ENCODE results near the gene BRD3. TPM values are rescaled to one million over a fixed set of nuclear protein-coding genes. Genes with fewer than 3 reads are reported as not detected.
"Not testable (repeated sequence)": the region's sequence is repeated elsewhere in the genome, so short reads cannot be mapped to it uniquely, and the experiment has no call there.

The BRD3 gene
- total RNA-seq, 1 experiment from 2014 or later = 108 TPM

- no peaks in the 10 kb centered on the region for H3K4me1 Mint-ChIP-seq
- peaks cover 5% of the 10 kb centered on the region; the same call in 1 of the 2 replicates for H3K36me3 Mint-ChIP-seq
- POLR2A ChIA-PET = no interaction called here
- H3K27me3 Mint-ChIP-seq (ENCODE audit: low read depth) = peaks cover 6% of the 10 kb centered on the region
- H3K9me3 Mint-ChIP-seq = peaks cover 33% of the 10 kb centered on the region
- no peak overlapping the region for H3K4me3 Mint-ChIP-seq
- no peak overlapping the region for H3K27ac Mint-ChIP-seq
- CTCF ChIA-PET = no interaction called here
- no peak for DNase-seq (ENCODE audit: low spot score)
- TF ChIP-seq SMAD3 (CRISPR knock-in tag; IDR thresholded peaks at IDR 0.05; ENCODE audit: borderline replicate concordance) = no peak
- TF ChIP-seq E2F4 (CRISPR knock-in tag; IDR thresholded peaks at IDR 0.05; ENCODE audit: borderline replicate concordance, low read depth) = no peak
- no peak for TF ChIP-seq MLX (CRISPR knock-in tag; IDR thresholded peaks at IDR 0.05)
- no peak for TF ChIP-seq FOXJ3 (CRISPR knock-in tag; IDR thresholded peaks at IDR 0.05; ENCODE audit: borderline replicate concordance)
- no peak for TF ChIP-seq ZNF532 (CRISPR knock-in tag; IDR thresholded peaks at IDR 0.05; ENCODE audit: borderline replicate concordance)
- no peak for TF ChIP-seq ZNF138 (CRISPR knock-in tag; conservative IDR thresholded peaks at IDR 0.05)
- no peak for TF ChIP-seq E2F1 (CRISPR knock-in tag; IDR thresholded peaks at IDR 0.05)
- TF ChIP-seq KAT7 (CRISPR knock-in tag; IDR thresholded peaks at IDR 0.05; ENCODE audit: borderline replicate concordance) = no peak
- no peak for TF ChIP-seq CREM (CRISPR knock-in tag; IDR thresholded peaks at IDR 0.05)
- TF ChIP-seq NR3C1 (CRISPR knock-in tag; conservative IDR thresholded peaks at IDR 0.05; ENCODE audit: low read depth) = no peak
- ATAC-seq = no peak
Measured at GRCh38 chr9:134083451-134083850, 15.6 kb upstream of the BRD3 start.

- H3K4me3 Mint-ChIP-seq = no peak overlapping the region
- peaks cover 13% of the 10 kb centered on the region for H3K36me3 Mint-ChIP-seq
- ATAC-seq (no peak), DNase-seq (ENCODE audit: low spot score) (no peak)
- ChIA-PET POLR2A (no interaction called here), CTCF (no interaction called here)
- H3K27me3 Mint-ChIP-seq (ENCODE audit: low read depth) = peaks cover 23% of the 10 kb centered on the region
- H3K27ac Mint-ChIP-seq = no peak overlapping the region
- no peaks in the 10 kb centered on the region for H3K4me1 Mint-ChIP-seq
- peaks cover 51% of the 10 kb centered on the region for H3K9me3 Mint-ChIP-seq
- no peak for TF ChIP-seq RELA (CRISPR knock-in tag; IDR thresholded peaks at IDR 0.05; ENCODE audit: borderline replicate concordance)
- no peak for TF ChIP-seq JUN (CRISPR knock-in tag; IDR thresholded peaks at IDR 0.05)
- no peak for TF ChIP-seq ELF4 (CRISPR knock-in tag; IDR thresholded peaks at IDR 0.05; ENCODE audit: low read depth)
- TF ChIP-seq SMAD3 (CRISPR knock-in tag; IDR thresholded peaks at IDR 0.05; ENCODE audit: borderline replicate concordance) = no peak
- no peak for TF ChIP-seq GRHL2 (CRISPR knock-in tag; IDR thresholded peaks at IDR 0.05; ENCODE audit: insufficient replicate concordance, severe bottlenecking)
Measured at GRCh38 chr9:134076644-134077043, 8.8 kb upstream of the BRD3 start.

- H3K4me3 Mint-ChIP-seq; CTCF ChIA-PET; H3K4me1 Mint-ChIP-seq; DNase-seq (ENCODE audit: low spot score); POLR2A ChIA-PET; H3K27ac Mint-ChIP-seq; ATAC-seq: not testable (repeated sequence)
- peaks cover 13% of the 10 kb centered on the region for H3K36me3 Mint-ChIP-seq
- peaks cover 49% of the 10 kb centered on the region for H3K9me3 Mint-ChIP-seq
- peaks cover 30% of the 10 kb centered on the region for H3K27me3 Mint-ChIP-seq (ENCODE audit: low read depth)
Measured at GRCh38 chr9:134075689-134076088, 7.9 kb upstream of the BRD3 start.
